IPS-15b (cell line): Measurements from ENCODE around the gene ZNF891.
A peak's percentile ranks its signal among the peaks of the same experiment; 100 is the strongest.

Source experiments
- H3K27me3 ChIP-seq: one replicate; pipeline ENCODE4 v1.6.1; 2013; ENCODE audit warnings: low read length; ENCODE audit not compliant: control insufficient read depth, insufficient read depth
- H3K36me3 ChIP-seq: one replicate; pipeline ENCODE4 v1.6.1; 2013; ENCODE audit warnings: low read length; ENCODE audit not compliant: control insufficient read depth, insufficient read depth
- H3K4me1 ChIP-seq: one replicate; pipeline ENCODE4 v1.6.1; 2013; ENCODE audit warnings: mild to moderate bottlenecking, low read length; ENCODE audit not compliant: control insufficient read depth, insufficient read depth
- H3K4me3 ChIP-seq: one replicate; pipeline ENCODE4 v1.5.1; 2013; ENCODE audit warnings: low read depth, low read length
- H3K9ac ChIP-seq: one replicate; pipeline ENCODE4 v1.6.1; 2013; ENCODE audit warnings: low read depth, mild to moderate bottlenecking, low read length
- H3K9me3 ChIP-seq: one replicate; pipeline ENCODE4 v1.6.1; 2013; ENCODE audit warnings: mild to moderate bottlenecking, low read length; ENCODE audit not compliant: control insufficient read depth, insufficient read depth

Gene ZNF891

DNA sequence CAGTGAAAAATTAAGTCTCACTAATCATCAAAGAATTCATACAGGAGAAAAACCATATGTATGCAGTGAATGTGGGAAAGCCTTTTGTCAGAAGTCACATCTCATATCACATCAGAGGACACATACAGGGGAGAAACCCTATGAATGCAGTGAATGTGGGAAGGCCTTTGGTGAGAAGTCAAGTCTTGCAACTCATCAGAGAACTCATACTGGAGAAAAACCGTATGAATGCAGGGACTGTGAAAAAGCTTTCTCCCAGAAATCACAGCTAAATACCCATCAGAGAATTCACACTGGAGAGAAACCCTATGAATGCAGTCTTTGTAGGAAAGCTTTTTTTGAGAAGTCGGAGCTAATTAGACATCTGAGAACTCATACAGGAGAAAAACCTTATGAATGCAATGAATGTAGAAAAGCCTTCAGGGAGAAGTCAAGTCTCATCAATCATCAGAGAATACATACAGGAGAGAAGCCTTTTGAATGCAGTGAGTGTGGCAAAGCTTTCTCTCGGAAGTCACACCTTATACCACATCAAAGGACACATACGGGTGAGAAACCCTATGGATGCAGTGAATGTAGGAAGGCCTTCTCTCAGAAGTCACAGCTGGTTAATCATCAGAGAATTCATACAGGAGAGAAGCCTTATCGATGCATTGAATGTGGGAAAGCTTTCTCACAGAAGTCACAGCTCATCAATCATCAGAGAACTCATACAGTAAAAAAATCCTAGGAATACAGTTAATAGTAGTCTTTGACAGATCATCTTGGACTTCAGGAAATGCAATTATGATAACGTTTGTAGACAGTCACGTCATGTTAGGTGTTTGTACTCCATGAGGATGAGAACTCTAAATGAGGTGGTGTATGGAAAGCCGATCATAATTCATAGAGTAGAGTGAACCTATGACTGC is 71.6 kb downstream of the ZNF891 start:
- Histone ChIP-seq H3K4me3 (peak overlapping the region; percentile 16), H3K4me1 (no peaks in the 10 kb centered on the region), H3K9me3 (peaks cover 59% of the 10 kb centered on the region), H3K9ac (no peak overlapping the region), H3K27me3 (no peaks in the 10 kb centered on the region), H3K36me3 (peaks cover 24% of the 10 kb centered on the region)

DNA sequence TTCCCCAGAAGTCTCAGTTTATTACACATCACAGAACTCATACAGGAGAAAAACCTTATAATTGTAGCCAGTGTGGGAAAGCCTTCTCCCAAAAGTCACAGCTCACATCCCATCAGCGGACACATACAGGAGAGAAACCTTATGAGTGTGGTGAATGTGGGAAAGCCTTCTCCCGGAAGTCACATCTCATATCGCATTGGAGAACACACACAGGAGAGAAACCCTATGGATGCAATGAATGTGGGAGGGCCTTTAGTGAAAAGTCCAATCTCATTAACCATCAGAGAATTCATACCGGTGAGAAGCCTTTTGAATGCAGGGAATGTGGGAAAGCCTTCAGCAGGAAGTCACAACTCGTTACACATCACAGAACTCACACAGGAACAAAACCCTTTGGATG is 72.6 kb downstream of the ZNF891 start:
- Histone ChIP-seq H3K36me3 (peaks cover 30% of the 10 kb centered on the region), H3K9me3 (peaks cover 64% of the 10 kb centered on the region), H3K9ac (no peak overlapping the region), H3K27me3 (no peaks in the 10 kb centered on the region), H3K4me3 (peak overlapping the region; percentile 16), H3K4me1 (no peaks in the 10 kb centered on the region)
